KBM-7 (cell line): ENCODE data around the gene FAR1.
A peak's percentile ranks its signal among the peaks of the same experiment; 100 is the strongest.
"Not testable (repeated sequence)": the region's sequence is repeated elsewhere in the genome, so short reads cannot be mapped to it uniquely, and the experiment has no call there.

Experiments
- DNase-seq: peaks from one replicate; pipeline ENCODE4 v3.0.0-alpha.2; 2015
- in situ Hi-C: fragments of 300-500 bp; cut with MboI; formaldehyde crosslinking; loops from 2 replicates; pipeline ENCODE4 v1.14.3; 2020; ENCODE audit warnings: low sequenced_read_pairs, low pct_unique_long_range_greater_than_20kb, mixed read lengths

Gene FAR1

DNA sequence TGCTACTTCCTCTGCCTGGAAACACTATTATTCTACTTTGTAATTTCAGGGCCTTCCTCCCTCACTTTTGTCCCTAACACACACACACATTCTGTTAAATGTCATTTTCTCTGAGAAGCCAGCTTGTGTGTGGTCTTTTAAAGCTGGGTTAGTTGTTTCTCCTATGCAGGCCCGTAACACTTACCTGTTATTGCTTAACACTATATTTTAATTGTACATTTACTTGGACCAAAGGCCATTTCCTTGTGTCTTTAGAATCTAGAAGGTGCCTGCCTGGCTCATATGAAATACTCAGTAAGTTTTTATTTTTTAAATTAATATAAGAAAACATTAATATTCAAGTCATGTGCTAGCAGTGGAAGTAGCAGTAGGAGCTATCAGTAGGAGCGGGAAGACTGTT lies 30.6 kb downstream of the FAR1 start:
- in situ Hi-C loops, result no loop called here
- no peak for DNase-seq

DNA sequence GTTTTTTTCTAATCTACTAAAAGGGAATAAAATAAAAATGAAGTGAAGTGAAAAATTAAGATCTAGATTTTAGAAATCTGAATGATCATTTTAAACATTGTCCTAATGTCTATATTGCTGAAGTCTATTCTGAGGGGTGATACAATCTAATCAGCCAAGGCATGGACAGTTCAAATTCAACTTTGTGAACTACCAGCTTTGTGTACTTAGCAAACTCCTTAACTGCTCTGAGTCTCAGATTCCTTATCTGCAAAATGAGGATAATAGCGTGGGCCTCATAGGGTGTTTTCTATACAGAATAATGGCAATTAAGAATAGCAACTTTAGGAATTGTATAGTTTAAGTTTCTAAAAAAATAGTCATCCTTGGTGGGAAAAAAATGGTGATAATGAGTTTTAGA lies 31.4 kb downstream of the FAR1 start:
- DNase-seq, result no peak
- in situ Hi-C loops, result no loop called here

DNA sequence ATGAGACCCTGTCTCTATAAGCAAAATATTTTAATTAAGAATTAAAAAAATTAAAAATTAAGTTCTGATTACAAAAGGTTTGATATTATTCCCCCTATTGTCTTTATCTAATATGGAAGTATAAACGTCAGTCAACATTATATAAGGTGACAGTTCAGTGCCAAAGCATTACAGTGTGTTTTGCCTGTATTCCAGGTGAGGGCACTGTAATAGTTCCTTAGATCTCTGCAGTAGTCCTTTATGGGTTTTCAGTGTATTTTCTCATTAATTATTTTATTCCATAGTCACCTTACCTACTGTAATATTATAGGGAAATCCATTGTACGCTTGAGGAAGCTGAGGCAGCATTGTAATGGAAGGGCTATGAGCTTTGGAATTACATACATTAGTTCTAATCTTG lies 33.0 kb downstream of the FAR1 start:
- no peak for DNase-seq
- in situ Hi-C loops, result no loop called here

DNA sequence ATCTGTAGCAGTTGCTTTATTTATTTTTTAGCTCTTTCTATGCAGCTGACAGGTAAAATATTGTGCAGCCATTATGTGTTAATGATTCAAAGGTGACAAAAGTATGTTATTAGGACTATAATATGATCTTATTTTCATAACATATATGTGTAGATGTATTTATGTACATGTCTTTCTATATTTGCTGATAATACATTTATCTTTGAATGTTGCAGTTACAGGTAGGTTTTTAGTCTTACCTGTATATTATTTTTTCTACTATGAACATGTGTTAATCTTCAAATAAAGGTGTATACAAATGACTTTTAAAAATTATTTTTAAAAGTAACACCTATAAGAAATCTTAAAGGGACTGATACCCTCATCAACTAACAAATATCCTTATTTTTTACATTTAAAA lies 33.6 kb downstream of the FAR1 start:
- no peak for DNase-seq
- in situ Hi-C loops, result no loop called here

DNA sequence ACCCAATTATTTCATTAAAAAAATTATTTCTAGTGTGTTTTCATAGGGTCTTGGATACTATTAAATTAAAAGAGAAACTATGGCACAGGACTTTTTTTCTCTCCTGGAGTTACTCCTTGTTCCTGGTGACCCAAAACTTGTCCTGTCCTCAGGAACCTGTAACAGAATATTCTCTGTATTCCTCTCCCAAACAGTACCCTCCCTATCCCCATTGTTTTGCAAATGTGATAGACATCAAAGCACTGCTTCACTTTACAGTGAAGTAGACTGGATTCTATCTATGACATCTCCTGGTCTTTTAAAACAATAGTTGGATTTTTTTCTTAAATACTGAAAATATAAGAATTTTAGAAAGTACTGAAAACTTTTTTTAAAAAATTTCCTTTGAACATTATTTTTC lies 37.2 kb downstream of the FAR1 start:
- in situ Hi-C loops, result no loop called here

DNA sequence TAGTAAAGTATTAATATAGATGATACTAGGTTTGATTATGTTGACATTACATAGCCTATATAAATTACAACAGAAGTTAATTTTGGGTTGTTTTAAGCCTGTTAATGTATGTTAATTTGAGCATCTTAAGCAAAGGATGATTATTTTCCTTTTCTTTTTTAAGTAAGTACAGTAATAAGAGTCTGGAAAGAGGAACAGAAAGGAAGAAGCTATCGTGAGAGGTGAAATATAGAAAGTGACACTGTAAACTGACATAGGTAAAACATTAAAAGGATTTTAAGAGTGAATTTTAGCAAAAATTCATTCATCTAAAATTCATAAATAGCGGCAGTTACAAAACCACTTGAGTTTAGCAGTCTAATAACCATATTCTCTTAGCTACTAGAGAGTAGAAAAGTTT lies 45.5 kb downstream of the FAR1 start:
- in situ Hi-C loops, result no loop called here
- no peak for DNase-seq

More for the DNA sequence above, 37.2 kb downstream of the FAR1 start:
- DNase-seq, result no peak

DNA sequence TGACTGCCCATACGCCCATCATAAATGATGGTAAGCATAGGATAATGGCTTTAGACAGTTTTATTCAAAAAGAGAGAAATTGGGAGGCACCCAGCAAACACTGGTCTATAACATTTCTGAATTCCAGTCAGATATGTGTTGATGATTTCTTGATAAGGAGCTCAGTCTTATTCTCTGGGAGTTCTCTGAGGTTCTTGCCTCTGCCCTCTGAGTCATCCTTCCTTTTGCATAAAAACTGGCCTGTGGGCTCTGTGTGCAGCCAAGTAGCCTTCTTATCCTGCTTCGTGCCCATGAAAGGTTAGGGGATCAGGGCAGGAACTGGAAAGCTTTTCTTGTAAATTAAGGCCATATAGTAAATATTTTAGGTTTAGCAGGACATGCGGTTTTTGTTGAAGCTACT lies 48.9 kb downstream of the FAR1 start:
- no peak for DNase-seq
- in situ Hi-C loops, result no loop called here

DNA sequence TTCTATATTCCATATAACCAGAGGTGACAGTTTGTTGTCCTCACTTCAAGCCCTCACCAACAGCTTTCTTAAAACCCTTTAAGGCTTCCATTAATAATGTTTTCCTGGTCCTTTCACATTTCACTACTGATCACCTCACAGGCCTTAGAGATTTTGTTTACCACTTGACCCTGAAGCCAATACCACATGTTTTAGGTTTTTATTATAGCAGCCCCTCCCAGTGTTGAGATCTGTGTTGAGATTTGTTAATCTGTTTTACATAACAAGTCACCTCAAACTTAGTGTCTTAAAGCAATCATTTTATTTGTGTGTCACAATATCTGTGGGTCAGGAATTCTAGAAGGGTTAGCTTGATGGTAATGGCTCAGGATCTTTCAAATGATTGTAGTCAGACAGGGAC lies 49.9 kb downstream of the FAR1 start:
- no peak for DNase-seq

DNA sequence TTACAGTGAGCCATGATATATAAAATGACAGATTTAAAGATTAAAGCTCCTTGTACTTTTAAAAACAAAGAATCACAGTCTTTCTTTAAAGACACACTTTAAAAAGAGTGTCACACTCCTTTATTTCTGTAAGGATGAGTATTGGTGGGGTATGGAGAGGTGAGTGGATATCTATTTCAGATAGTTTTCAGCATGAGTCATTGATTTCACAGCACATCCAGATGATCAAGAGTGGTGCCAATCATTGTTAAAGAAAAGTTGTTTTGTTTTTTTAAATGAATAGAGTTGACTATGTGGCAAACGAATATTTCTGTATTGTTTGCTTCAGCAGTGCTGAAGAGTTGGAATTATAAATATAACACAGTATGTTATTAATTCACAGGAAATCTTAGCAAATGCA lies 52.5 kb downstream of the FAR1 start:
- in situ Hi-C loops, result no loop called here
- no peak for DNase-seq

More for the DNA sequence above, 49.9 kb downstream of the FAR1 start:
- in situ Hi-C loops, result no loop called here

DNA sequence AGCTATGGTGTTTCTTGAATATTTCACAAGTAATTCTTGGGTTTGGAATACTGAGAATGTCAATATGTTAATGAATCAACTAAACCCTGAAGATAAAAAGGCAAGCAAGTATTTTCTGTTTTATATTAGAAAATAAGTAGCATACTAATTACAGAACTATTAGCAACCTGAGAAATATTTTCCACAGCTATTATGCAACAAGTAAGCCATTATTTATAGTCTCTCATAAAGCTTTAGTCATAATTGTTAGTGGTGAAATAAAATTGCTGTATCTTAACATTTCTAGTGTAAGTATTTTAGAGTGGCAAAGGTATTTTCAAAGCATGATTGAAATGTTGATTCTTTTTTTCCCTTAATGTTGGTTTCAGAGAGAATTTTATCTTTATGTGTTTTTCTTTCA lies 53.3 kb downstream of the FAR1 start:
- in situ Hi-C loops, result no loop called here
- DNase-seq, result no peak

DNA sequence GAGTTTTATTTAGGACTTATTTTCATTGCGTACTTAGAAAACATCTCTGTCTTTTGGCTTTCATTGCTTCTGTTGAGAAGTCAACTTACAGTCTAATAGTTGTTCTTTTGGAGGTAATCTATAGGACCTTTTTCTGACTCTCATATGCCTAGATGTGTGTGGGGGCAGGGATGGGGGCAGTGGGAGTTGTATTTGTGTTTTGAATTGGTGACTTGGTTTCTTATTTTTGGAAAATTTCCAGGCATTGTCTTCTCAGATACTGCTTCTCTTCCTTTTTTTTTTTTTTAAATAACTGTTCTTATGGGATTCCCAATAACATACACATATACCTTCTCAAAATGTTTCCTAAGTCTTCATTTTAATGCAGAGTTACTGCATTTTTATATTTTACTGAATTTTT lies 58.0 kb downstream of the FAR1 start:
- DNase-seq, result no peak
- in situ Hi-C loops, result no loop called here

DNA sequence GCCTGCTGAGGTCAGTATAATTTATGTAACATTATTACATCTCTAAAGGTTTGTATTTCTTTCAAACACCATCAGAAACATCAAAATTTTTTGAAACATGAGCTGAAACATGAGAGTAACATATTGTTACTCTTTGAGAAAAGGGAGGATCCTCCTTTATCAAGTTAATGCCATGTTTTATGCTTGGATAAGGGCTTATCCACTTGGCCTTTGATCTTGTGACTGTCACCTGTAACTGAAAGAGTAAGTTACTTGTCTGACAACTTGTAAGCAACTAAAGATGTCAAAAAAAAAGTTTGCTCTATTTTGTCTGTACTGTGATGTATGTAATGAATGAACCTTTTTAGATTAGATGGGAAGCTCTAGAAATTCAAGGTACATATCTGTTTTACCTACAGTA lies 59.6 kb downstream of the FAR1 start:
- no peak for DNase-seq
- in situ Hi-C loops, result no loop called here

DNA sequence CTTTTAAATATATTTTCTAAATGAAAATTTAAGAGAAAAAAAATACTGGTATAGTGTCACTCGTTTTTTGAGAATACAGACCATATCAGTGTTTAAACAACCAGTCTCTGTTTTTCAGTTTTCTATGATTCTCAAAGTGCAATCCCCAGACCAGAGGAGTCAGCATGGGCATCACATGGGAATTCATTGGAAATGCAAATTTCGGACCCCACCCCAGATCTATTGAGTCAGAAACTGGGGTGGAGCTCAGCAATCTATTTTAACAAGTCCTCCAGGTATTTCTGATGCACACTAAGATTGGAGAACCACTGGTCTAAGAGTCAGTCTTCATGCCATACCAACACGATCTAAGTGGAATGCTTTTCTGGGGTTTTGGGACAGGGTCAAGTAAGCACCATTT lies 66.1 kb downstream of the FAR1 start:
- in situ Hi-C loops, result no loop called here
- DNase-seq, result no peak

DNA sequence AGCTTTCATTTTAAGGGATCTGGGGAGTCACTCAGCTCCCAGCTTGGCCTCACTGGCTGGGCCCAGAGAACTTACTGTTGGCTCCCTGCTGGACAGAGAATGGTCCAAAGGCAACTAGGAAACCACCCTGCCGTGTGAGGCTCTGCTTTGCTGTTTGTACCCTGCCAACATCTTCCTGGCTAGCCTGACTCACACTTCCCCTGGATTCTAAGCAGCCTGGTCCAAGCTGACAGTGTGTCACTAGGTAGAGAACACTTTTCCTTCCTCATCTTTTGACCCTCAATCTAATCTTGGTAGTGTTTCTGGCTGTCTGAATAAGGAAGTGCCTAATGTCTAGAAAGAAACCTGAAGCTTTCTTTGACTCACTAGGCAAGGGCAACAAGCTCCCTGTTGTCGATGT lies 76.7 kb downstream of the FAR1 start:
- DNase-seq, result peak; percentile 3
- in situ Hi-C loops, result no loop called here

DNA sequence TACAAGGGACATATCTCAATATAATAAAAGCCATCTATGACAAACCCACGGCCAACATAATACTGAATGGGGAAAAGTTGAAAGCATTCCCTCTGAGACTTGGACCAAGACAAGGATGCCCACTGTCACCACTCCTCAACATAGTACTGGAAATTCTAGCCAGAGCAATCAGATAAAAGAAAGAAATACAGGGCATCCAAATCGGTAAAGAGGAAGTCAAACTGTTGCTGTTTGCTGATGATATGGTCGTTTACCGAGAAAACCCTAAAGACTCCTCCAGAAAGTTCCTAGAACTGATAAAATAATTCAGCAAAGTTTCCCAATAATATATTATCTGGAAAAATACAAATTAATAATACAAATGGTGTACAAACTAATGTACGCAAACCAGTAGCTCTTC lies 84.8 kb downstream of the FAR1 start:
- in situ Hi-C loops, DNase-seq: not testable (repeated sequence)

DNA sequence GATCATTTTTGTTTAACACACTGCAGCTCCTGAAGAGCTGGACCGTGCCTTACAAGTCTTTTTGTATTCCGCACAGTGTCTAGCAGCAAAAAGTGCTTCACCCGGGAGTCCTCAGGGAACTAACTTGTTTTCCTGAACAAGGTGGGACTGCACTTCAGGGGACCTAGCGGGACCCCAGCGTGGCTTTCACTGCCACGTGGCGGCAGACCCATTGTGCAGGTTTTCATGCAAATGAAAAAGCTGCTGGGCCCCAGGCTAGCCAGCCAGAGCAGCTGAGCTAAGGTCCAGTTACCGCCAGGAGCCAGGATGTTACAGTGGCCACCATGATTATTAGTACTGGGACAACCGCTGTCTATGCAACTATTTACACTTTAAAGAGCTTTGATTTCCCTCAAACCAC lies 90.6 kb downstream of the FAR1 start:
- in situ Hi-C loops, result no loop called here
- DNase-seq, result no peak

DNA sequence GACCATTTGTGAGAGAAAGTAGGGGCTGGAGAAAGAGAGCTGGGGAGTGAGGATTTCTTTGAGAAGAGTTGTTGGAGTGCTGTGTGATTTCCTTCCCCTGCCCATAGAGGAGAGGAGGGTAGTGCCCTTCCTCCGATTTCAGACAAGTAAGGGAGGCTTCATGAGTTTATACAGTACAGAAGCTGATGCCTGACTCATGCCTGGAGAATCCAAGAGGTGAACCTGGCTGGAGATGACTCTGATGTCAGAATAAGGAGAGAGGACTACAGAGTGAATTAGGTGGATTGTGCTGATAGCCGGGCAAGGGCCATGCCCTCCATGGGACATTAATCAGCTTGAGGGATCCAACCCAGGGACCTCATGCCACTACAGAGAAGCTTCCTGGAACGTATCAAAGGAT lies 91.6 kb downstream of the FAR1 start:
- in situ Hi-C loops, result no loop called here
- no peak for DNase-seq

DNA sequence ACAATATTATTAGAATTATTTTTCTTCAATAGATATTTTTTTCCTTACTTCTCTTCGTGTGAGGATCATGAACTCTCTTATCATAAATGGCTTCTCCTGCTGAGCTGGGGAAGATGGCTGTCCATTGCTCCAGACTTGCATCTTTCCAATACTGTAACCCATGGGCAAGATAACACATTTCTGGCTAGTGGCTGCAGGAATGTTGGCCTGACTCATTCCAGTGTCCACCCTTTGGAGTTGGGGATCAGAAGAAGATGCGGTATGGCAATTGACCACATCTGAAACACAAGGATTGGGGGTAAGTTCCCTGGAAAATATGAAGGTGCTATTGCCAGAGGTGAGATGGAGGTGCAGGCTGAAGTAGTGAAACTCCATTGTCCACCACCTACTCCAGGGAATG lies 92.8 kb downstream of the FAR1 start:
- DNase-seq, result no peak
- in situ Hi-C loops, result no loop called here

DNA sequence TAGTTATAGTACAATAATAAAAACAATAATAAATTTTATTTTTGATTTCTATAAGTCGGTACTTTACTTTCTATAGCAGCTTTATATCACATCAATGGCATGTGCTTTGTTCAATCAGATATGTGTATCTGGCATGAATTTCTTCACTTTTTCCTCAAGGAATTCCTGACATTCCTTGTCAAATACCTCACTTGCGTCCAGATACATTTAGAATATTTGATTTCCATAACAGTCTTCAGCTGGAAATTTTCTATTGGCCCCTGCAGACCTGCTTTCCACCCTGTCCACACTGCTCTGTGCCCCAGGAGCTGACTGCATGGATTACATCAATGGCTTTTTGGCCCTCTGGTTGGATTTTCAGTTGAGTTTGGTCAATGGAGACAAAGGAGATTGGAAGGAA lies 93.2 kb downstream of the FAR1 start:
- in situ Hi-C loops, result no loop called here
- DNase-seq, result no peak

DNA sequence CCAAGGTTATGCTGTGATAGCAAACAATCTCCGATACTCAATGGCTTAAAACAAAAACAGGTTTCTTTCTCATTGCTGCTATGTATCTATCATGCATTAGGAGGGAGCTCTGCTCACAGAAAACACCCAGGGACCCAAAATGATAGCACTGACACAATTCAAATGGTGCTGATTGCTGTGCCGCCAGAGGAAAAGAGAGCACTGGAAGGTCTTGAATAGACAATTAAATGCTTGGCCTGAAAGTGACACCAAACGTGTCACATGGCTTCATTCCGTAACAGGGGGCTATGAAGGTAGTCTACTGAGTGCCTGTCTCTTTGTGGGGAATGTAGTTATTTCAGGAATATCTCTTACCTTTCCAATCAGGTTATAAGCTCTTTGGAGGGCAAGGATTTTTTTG lies 94.2 kb downstream of the FAR1 start:
- DNase-seq, result no peak
- in situ Hi-C loops, result no loop called here

DNA sequence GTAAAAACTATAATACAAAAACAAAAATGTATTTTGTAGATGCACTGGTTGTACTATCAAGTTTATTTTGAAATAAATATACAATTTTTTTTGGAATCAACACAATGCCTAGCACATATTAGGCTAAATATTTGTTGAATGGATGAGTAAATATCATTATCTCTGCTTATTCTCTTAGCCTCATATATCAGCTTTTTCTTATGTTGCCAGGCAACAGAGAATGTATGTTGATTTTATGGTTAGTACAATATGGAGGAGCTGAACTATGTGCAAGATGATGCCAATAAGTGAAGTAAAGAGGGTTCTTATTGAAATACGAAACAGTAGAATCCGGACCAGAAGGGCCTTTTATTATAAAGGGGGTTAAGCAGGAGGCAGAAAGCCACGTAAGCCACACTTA lies 94.9 kb downstream of the FAR1 start:
- DNase-seq, result no peak
- in situ Hi-C loops, result no loop called here

DNA sequence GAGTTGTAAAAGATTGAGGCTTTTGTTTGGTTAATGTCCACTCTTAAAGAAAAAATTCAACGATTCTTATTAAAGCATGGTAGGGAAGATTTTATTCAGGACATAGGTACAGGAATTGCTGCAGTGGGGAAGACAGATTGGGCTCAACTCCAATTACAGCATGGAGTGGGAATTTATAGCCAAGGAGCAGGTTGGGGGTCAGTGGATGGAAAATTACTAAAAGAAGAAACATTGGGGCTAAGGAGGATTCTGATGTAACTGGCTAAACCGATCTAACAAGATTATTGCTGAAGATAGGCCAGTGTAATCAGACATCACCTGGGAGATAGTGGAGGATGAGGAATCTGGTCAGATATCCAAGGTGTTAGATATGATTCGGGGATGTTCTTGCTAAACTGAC lies 97.4 kb downstream of the FAR1 start:
- in situ Hi-C loops, result no loop called here

More for the DNA sequence above, 97.4 kb downstream of the FAR1 start:
- no peak for DNase-seq
